Measurements from ENCODE around the gene ZNF800. TPM values are rescaled to one million over a fixed set of nuclear protein-coding genes. Genes with fewer than 3 reads are reported as not detected.

ZNF800 gene
- total RNA-seq, 3 donors from 2014 or later: 29.5 to 51.1 (median 31.0) TPM

GRCh38 chr7:127393368-127394058 is 1.0 kb upstream of the ZNF800 start:
- intact Hi-C loops (cut with DNase I; ENCODE audit: low total_unique reads): no loop called here
- Histone ChIP-seq H3K4me3 (peak overlapping the region; percentile 93 to 98 (median 95)), H3K27ac (peak overlapping the region; percentile 94 to 96), H3K36me3 (no peaks in the 10 kb centered on the region), H3K27me3 (no peaks in the 10 kb centered on the region), H3K4me1 (peaks cover 0 to 4% of the 10 kb centered on the region in 2 donors), H3K9me3 (no peaks in the 10 kb centered on the region)
- no peak for DNase-seq (ENCODE audit: low spot score in 2 of 2)
- TF ChIP-seq POLR2AphosphoS5 (IDR thresholded peaks at IDR 0.05) (no peak), POLR2A (IDR thresholded peaks at IDR 0.05) (no peak)

- Histone ChIP-seq H3K27me3 (no peaks in the 10 kb centered on the region), H3K27ac (peak overlapping the region; percentile 94 to 96), H3K36me3 (no peaks in the 10 kb centered on the region), H3K9me3 (no peaks in the 10 kb centered on the region), H3K4me3 (peak overlapping the region; percentile 93 to 98 (median 95)), H3K4me1 (peaks cover 0 to 4% of the 10 kb centered on the region in 2 donors)
- peak; percentile 22 to 54 for DNase-seq (ENCODE audit: low spot score in 2 of 2)
- intact Hi-C loops (cut with DNase I; ENCODE audit: low total_unique reads): loop anchor here (1.0 kb wide), 1 partner anchor 15 kb away; no protein-coding TSS in a partner anchor
- TF ChIP-seq CTCF (IDR thresholded peaks at IDR 0.05) (no peak), POLR2A (IDR thresholded peaks at IDR 0.05) (no peak), POLR2AphosphoS5 (IDR thresholded peaks at IDR 0.05) (no peak)
Measured at GRCh38 chr7:127392182-127392565, 334 bp downstream of the ZNF800 start.

- no peaks in the 10 kb centered on the region for H3K36me3 ChIP-seq
- intact Hi-C loops (cut with DNase I; ENCODE audit: low total_unique reads): loop anchor here (1.0 kb wide), 1 partner anchor 14 kb away; no protein-coding TSS in a partner anchor
- peaks cover 0 to 4% of the 10 kb centered on the region in 2 donors for H3K4me1 ChIP-seq
- TF ChIP-seq POLR2A (IDR thresholded peaks at IDR 0.05) (no peak), CTCF (IDR thresholded peaks at IDR 0.05) (no peak), POLR2AphosphoS5 (IDR thresholded peaks at IDR 0.05) (no peak)
- peak overlapping the region; percentile 93 to 98 (median 95) for H3K4me3 ChIP-seq
- no peaks in the 10 kb centered on the region for H3K9me3 ChIP-seq
- H3K27me3 ChIP-seq: no peaks in the 10 kb centered on the region
- peak overlapping the region; percentile 94 to 96 for H3K27ac ChIP-seq
- no peak for DNase-seq (ENCODE audit: low spot score in 2 of 2)
Measured at GRCh38 chr7:127391591-127392181, 822 bp downstream of the ZNF800 start.

- intact Hi-C loops (cut with DNase I; ENCODE audit: low total_unique reads): no loop called here
- Histone ChIP-seq H3K27ac (peak overlapping the region; percentile 94 to 96), H3K4me1 (peaks cover 0 to 4% of the 10 kb centered on the region in 2 donors)
Measured at GRCh38 chr7:127390817-127391590, 1.5 kb downstream of the ZNF800 start.

More at GRCh38 chr7:127390817-127391590, 1.5 kb downstream of the ZNF800 start:
- no peaks in the 10 kb centered on the region for H3K9me3 ChIP-seq
- H3K4me3 ChIP-seq: peak overlapping the region; percentile 93 to 98 (median 95)
- no peak for TF ChIP-seq POLR2AphosphoS5 (IDR thresholded peaks at IDR 0.05)
- no peak for TF ChIP-seq POLR2A (IDR thresholded peaks at IDR 0.05)
- TF ChIP-seq CTCF (IDR thresholded peaks at IDR 0.05): no peak
- no peak for DNase-seq (ENCODE audit: low spot score in 2 of 2)
- no peaks in the 10 kb centered on the region for H3K27me3 ChIP-seq
- H3K36me3 ChIP-seq: no peaks in the 10 kb centered on the region

Measured in breast epithelium (tissue), 4 donors.